ENCODE measurements around the gene FRRS1L. TPM values are rescaled to one million over a fixed set of nuclear protein-coding genes. Genes with fewer than 3 reads are reported as not detected.

Gene FRRS1L
- total RNA-seq, 1 experiment from 2014 or later, result 0.02 TPM

- Histone ChIP-seq H3K4me3 (no peak overlapping the region), H3K9me3 (replicated peaks) (no peaks in the 10 kb centered on the region), H3K27me3 (no peaks in the 10 kb centered on the region), H3K36me3 (peaks cover 66% of the 10 kb centered on the region), H3K4me1 (no peaks in the 10 kb centered on the region), H3K27ac (no peak overlapping the region)
- DNase-seq, result no peak
These were observed 74.9 kb downstream of the FRRS1L start for GRCh38 chr9:109092051-109092580.

GRCh38 chr9:109088221-109088620 lies 78.8 kb downstream of the FRRS1L start:
- no peak for DNase-seq
- Histone ChIP-seq H3K27ac (no peak overlapping the region), H3K27me3 (no peaks in the 10 kb centered on the region), H3K4me3 (no peak overlapping the region), H3K36me3 (peaks cover 79% of the 10 kb centered on the region), H3K4me1 (no peaks in the 10 kb centered on the region), H3K9me3 (replicated peaks) (no peaks in the 10 kb centered on the region)

- DNase-seq, result no peak
- Histone ChIP-seq H3K4me1 (no peaks in the 10 kb centered on the region), H3K27ac (no peak overlapping the region), H3K27me3 (no peaks in the 10 kb centered on the region), H3K36me3 (peaks cover 75% of the 10 kb centered on the region), H3K4me3 (no peak overlapping the region), H3K9me3 (replicated peaks) (no peaks in the 10 kb centered on the region)
These were observed 79.3 kb downstream of the FRRS1L start for GRCh38 chr9:109087795-109088194.

- H3K4me3 ChIP-seq, result no peak overlapping the region
- no peaks in the 10 kb centered on the region for H3K4me1 ChIP-seq
- H3K9me3 ChIP-seq (replicated peaks), result no peaks in the 10 kb centered on the region
- H3K36me3 ChIP-seq, result peaks cover 71% of the 10 kb centered on the region
- no peak overlapping the region for H3K27ac ChIP-seq
- DNase-seq, result no peak
- no peaks in the 10 kb centered on the region for H3K27me3 ChIP-seq
These were observed 80.8 kb downstream of the FRRS1L start for GRCh38 chr9:109086221-109086620.

- Histone ChIP-seq H3K9me3 (replicated peaks) (no peaks in the 10 kb centered on the region), H3K4me3 (no peak overlapping the region), H3K27ac (no peak overlapping the region), H3K4me1 (no peaks in the 10 kb centered on the region), H3K36me3 (peaks cover 73% of the 10 kb centered on the region), H3K27me3 (no peaks in the 10 kb centered on the region)
- DNase-seq, result no peak
These were observed 81.5 kb downstream of the FRRS1L start for GRCh38 chr9:109085510-109085909.

GRCh38 chr9:109083813-109084405 lies 83.1 kb downstream of the FRRS1L start:
- no peak overlapping the region for H3K27ac ChIP-seq
- H3K27me3 ChIP-seq, result no peaks in the 10 kb centered on the region
- peaks cover 75% of the 10 kb centered on the region for H3K36me3 ChIP-seq
- no peak for DNase-seq
- no peaks in the 10 kb centered on the region for H3K9me3 ChIP-seq (replicated peaks)
- no peaks in the 10 kb centered on the region for H3K4me1 ChIP-seq
- no peak overlapping the region for H3K4me3 ChIP-seq

- Histone ChIP-seq H3K27ac (no peak overlapping the region), H3K36me3 (peaks cover 79% of the 10 kb centered on the region), H3K9me3 (replicated peaks) (no peaks in the 10 kb centered on the region), H3K4me3 (no peak overlapping the region), H3K27me3 (no peaks in the 10 kb centered on the region), H3K4me1 (no peaks in the 10 kb centered on the region)
- DNase-seq, result no peak
These were observed 83.9 kb downstream of the FRRS1L start for GRCh38 chr9:109083141-109083540.

- Histone ChIP-seq H3K36me3 (peaks cover 71% of the 10 kb centered on the region), H3K4me1 (no peaks in the 10 kb centered on the region)
- DNase-seq, result no peak
These were observed 84.9 kb downstream of the FRRS1L start for GRCh38 chr9:109082091-109082620.

More at GRCh38 chr9:109082091-109082620, 84.9 kb downstream of the FRRS1L start:
- Histone ChIP-seq H3K27me3 (no peaks in the 10 kb centered on the region), H3K9me3 (replicated peaks) (no peaks in the 10 kb centered on the region), H3K4me3 (no peak overlapping the region), H3K27ac (no peak overlapping the region)

Other genes with a start within 250 kb of the FRRS1L start
- gene ELP1, start 233.1 kb downstream of the FRRS1L start, total RNA-seq (2014; rRNA removed; shearing (Covaris generic)), result 39.5 and 40.0 TPM in 2 replicates
- 21.1 and 22.9 TPM in 2 replicates for gene ABITRAM, start 232.8 kb downstream of the FRRS1L start, total RNA-seq (2014; rRNA removed; shearing (Covaris generic))
- gene CTNNAL1, start 153.8 kb downstream of the FRRS1L start, total RNA-seq (2014; rRNA removed; shearing (Covaris generic)), result 81.8 and 89.7 TPM in 2 replicates
- 49.7 and 50.7 TPM in 2 replicates for gene TMEM245, start 47.3 kb downstream of the FRRS1L start, total RNA-seq (2014; rRNA removed; shearing (Covaris generic))
- 1.7 and 1.8 TPM in 2 replicates for gene EPB41L4B, start 153.8 kb upstream of the FRRS1L start, total RNA-seq (2014; rRNA removed; shearing (Covaris generic))

All from SJCRH30 (cell line).